HepG2 (cell line): ENCODE data around the gene DOK7. TPM values are rescaled to one million over a fixed set of nuclear protein-coding genes. Genes with fewer than 3 reads are reported as not detected.
A peak's percentile ranks its signal among the peaks of the same experiment; 100 is the strongest.

ENCODE experiments used
- ARHGAP35 ChIP-seq: sonication (generic); formaldehyde crosslinking; IDR thresholded peaks from 2 replicates; pipeline ENCODE4 v1.9.0; 2022; ENCODE audit warnings: mild to moderate bottlenecking, inconsistent platforms, moderate library complexity, missing genetic modification reagents, borderline replicate concordance
- ARNTL ChIP-seq: sonication (generic); formaldehyde crosslinking; IDR thresholded peaks from 2 replicates; pipeline ENCODE4 v1.4.0; 2020; ENCODE audit warnings: mild to moderate bottlenecking, missing genetic modification reagents
- GABPB1 ChIP-seq: IDR thresholded peaks from 2 replicates; pipeline ENCODE4 v1.6.1; 2016; ENCODE audit warnings: mild to moderate bottlenecking, missing genetic modification reagents, moderate library complexity, missing compliant biosample characterization
- GTF3A ChIP-seq: sonication (generic); formaldehyde crosslinking; conservative IDR thresholded peaks from 2 replicates; pipeline ENCODE4 v1.4.0; 2020; ENCODE audit warnings: mild to moderate bottlenecking, missing genetic modification reagents
- KLF16 ChIP-seq, 2 experiments: sonication (generic) in 1 of 2; formaldehyde crosslinking in 1 of 2; IDR thresholded peaks; 2 replicates each; pipeline versions ENCODE4 v1.6.1 to v1.8.0; 2016 to 2023; ENCODE audit warnings: missing genetic modification reagents in 2 of 2, missing compliant biosample characterization in 1 of 2
- MAX ChIP-seq: IDR thresholded peaks from 2 replicates; pipeline ENCODE4 v1.6.1; 2012; ENCODE audit warnings: inconsistent platforms
- NCOA5 ChIP-seq: sonication (generic); formaldehyde crosslinking; IDR thresholded peaks from 2 replicates; pipeline ENCODE4 v1.4.0; 2020; ENCODE audit warnings: missing genetic modification reagents
- POGZ ChIP-seq: sonication (generic); formaldehyde crosslinking; IDR thresholded peaks from 2 replicates; pipeline ENCODE4 v1.4.0; 2020; ENCODE audit warnings: mild to moderate bottlenecking, missing genetic modification reagents
- PRMT3 ChIP-seq: sonication (generic); formaldehyde crosslinking; IDR thresholded peaks from 2 replicates; pipeline ENCODE4 v1.8.1; 2022; ENCODE audit warnings: low read depth, mild to moderate bottlenecking, moderate library complexity, missing genetic modification reagents, borderline replicate concordance
- RFX1 ChIP-seq: fragments of 450-650 bp; IDR thresholded peaks from 2 replicates; pipeline ENCODE4 v1.6.1; 2017
- TARDBP ChIP-seq: sonication (generic); formaldehyde crosslinking; IDR thresholded peaks from 2 replicates; pipeline ENCODE4 v1.8.0; 2022; ENCODE audit warnings: mild to moderate bottlenecking, missing genetic modification reagents
- U2AF2 ChIP-seq: fragments of 200-400 bp; formaldehyde crosslinking; IDR thresholded peaks from 2 replicates; pipeline ENCODE4 v1.6.1; 2017; ENCODE audit warnings: low read depth, mild to moderate bottlenecking, low read length
- YEATS2 ChIP-seq: sonication (generic); formaldehyde crosslinking; IDR thresholded peaks from 2 replicates; pipeline ENCODE4 v1.4.0; 2020; ENCODE audit warnings: missing genetic modification reagents, borderline replicate concordance
- ZBTB38 ChIP-seq: sonication (generic); formaldehyde crosslinking; IDR thresholded peaks from 2 replicates; pipeline ENCODE4 v1.5.1; 2020; ENCODE audit warnings: mild to moderate bottlenecking, missing genetic modification reagents
- ZBTB7A ChIP-seq: sonication (generic); formaldehyde crosslinking; IDR thresholded peaks from 2 replicates; pipeline ENCODE4 v1.8.0; 2022; ENCODE audit warnings: mild to moderate bottlenecking, missing genetic modification reagents
- ZNF24 ChIP-seq: fragments of 450-650 bp; IDR thresholded peaks from 2 replicates; pipeline ENCODE4 v1.6.1; 2017; ENCODE audit warnings: antibody characterized with exemption, mild to moderate bottlenecking
- ZNF260 ChIP-seq: sonication (generic); formaldehyde crosslinking; IDR thresholded peaks from 2 replicates; pipeline ENCODE4 v1.4.0; 2020; ENCODE audit warnings: missing genetic modification reagents, low read depth, mild to moderate bottlenecking, borderline replicate concordance
- ZNF264 ChIP-seq: sonication (generic); formaldehyde crosslinking; IDR thresholded peaks from 2 replicates; pipeline ENCODE4 v1.4.0; 2020; ENCODE audit warnings: missing genetic modification reagents
- ZNF446 ChIP-seq: sonication (generic); formaldehyde crosslinking; IDR thresholded peaks from 2 replicates; pipeline ENCODE4 v1.5.0; 2020; ENCODE audit warnings: mild to moderate bottlenecking, missing genetic modification reagents
- ZNF556 ChIP-seq: sonication (generic); formaldehyde crosslinking; IDR thresholded peaks from 2 replicates; pipeline ENCODE4 v1.4.0; 2020; ENCODE audit warnings: mild to moderate bottlenecking, missing genetic modification reagents, borderline replicate concordance
- ZNF616 ChIP-seq: sonication (generic); formaldehyde crosslinking; IDR thresholded peaks from 2 replicates; pipeline ENCODE4 v1.5.0; 2020; ENCODE audit warnings: low read depth, mild to moderate bottlenecking, missing genetic modification reagents
- ZNF670 ChIP-seq: sonication (generic); formaldehyde crosslinking; IDR thresholded peaks from 2 replicates; pipeline ENCODE4 v1.8.0; 2022; ENCODE audit warnings: mild to moderate bottlenecking, missing genetic modification reagents, borderline replicate concordance
- ZNF737 ChIP-seq: sonication (generic); formaldehyde crosslinking; IDR thresholded peaks from 2 replicates; pipeline ENCODE4 v1.5.0; 2020; ENCODE audit warnings: missing genetic modification reagents, mild to moderate bottlenecking, borderline replicate concordance
- ZNF749 ChIP-seq: sonication (generic); formaldehyde crosslinking; IDR thresholded peaks from 2 replicates; pipeline ENCODE4 v1.8.0; 2022; ENCODE audit warnings: mild to moderate bottlenecking, missing genetic modification reagents, moderate library complexity, borderline replicate concordance
- ZSCAN21 ChIP-seq: sonication (generic); formaldehyde crosslinking; IDR thresholded peaks from 2 replicates; pipeline ENCODE4 v1.8.0; 2022; ENCODE audit warnings: mild to moderate bottlenecking, missing genetic modification reagents, moderate library complexity, borderline replicate concordance
- polyA plus RNA-seq, 8 experiments: library from polyadenylated mRNA; depleted of rRNA in 3 of 8; stranded (reverse) in 7 of 8; unstranded in 1 of 8; fragments of >200 nt; fragmentation: Illumina TruSeq in 4 of 8; extraction: Trizol in 4 of 8; gene quantifications; 2 replicates each; pipeline versions ENCODE4 v1.2.1 to v1.2.3, GENCODE V29; 2011 to 2016; ENCODE audit warnings: low read depth in 4 of 8, missing spikeins in 1 of 8, mixed read lengths in 1 of 8; ENCODE audit not compliant: insufficient read depth in 1 of 8
- total RNA-seq, 5 experiments: library from RNA; depleted of rRNA; stranded (reverse); fragments of >200 nt; fragmentation: Illumina TruSeq; extraction: Trizol; gene quantifications; 2 replicates each; pipeline ENCODE4 v1.2.3, GENCODE V29; 2016; ENCODE audit warnings: low read depth in 1 of 5
- TF ChIP-seq, protein P1 (sequence below): sonication (generic); formaldehyde crosslinking; IDR thresholded peaks from 2 replicates; pipeline ENCODE4 v1.5.0; 2020; ENCODE audit warnings: mild to moderate bottlenecking, low read depth, missing genetic modification reagents, borderline replicate concordance
- TF ChIP-seq, protein P2 (sequence below): IDR thresholded peaks from 2 replicates; pipeline ENCODE4 v1.6.1; 2016; ENCODE audit warnings: mild to moderate bottlenecking, missing biosample characterization, missing genetic modification reagents
- TF ChIP-seq, protein P3 (sequence below): sonication (generic); formaldehyde crosslinking; IDR thresholded peaks from 2 replicates; pipeline ENCODE4 v1.5.1; 2020; ENCODE audit warnings: missing genetic modification reagents, mild to moderate bottlenecking, borderline replicate concordance

The DOK7 gene
- total and polyA plus RNA-seq, 2 of the 13 experiments (the other 11 are each of a cell fraction or from before 2014, with no cell fraction given) = 0.03 to 0.07 TPM

DNA sequence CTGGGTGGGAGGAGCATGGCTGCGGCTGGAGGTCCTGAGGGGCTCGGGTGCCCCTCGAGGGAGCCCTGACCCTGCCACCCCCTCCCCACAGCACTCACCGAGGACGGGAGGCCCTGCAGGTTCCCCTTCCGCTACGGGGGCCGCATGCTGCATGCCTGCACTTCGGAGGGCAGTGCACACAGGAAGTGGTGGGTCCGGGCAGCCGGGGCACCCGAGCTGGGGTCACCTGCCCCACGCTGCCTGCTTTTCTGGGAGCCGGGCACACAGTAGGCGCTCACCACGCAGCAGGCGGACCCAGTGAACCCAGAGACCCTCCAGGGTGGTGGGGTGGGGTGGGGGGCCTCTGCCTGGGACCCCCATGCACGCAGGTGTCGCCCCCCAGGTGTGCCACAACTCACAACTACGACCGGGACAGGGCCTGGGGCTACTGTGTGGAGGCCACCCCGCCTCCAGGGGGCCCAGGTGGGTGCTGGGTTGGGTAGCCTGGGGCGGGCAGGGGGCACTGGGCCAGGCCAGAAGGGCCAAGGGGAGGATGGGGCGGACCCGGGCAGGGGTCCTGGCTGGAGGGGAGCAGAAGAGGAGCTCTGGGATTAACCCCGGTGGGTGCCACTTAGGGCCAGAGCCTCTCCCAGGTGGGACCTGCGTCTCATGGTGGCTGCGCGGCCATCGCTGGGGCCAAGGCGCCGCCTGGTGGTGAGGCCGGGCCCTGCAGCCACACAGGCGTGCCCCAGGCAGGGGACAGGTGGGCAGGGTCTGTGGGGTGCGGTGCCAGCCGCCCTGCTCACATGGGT is 20.0 kb upstream of the DOK7 start (continued):
- TF ChIP-seq, protein P1, sequence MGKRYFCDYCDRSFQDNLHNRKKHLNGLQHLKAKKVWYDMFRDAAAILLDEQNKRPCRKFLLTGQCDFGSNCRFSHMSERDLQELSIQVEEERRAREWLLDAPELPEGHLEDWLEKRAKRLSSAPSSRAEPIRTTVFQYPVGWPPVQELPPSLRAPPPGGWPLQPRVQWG (CRISPR knock-in tag) = no peak
- TF ChIP-seq NCOA5 (CRISPR knock-in tag) (no peak), GABPB1 (peak; percentile 80), ZNF749 (no peak), ZSCAN21 (CRISPR knock-in tag) (no peak), ZNF670 (CRISPR knock-in tag) (0 out of 2 replicates have a peak, but pooled peaks have one; percentile 29), ZNF616 (CRISPR knock-in tag) (no peak), RFX1 (no peak), YEATS2 (0 out of 2 replicates have a peak, but pooled peaks have one; percentile 13), PRMT3 (CRISPR knock-in tag) (no peak), U2AF2 (no peak), ZNF737 (CRISPR knock-in tag) (0 out of 2 replicates have a peak, but pooled peaks have one; percentile 46), ZBTB38 (CRISPR knock-in tag) (no peak), ZNF446 (CRISPR knock-in tag) (0 out of 2 replicates have a peak, but pooled peaks have one; percentile 81), ZBTB7A (CRISPR knock-in tag) (peak; percentile 98), MAX (peak; percentile 65), POGZ (CRISPR knock-in tag) (no peak; the same call in 1 of the 2 replicates), ARNTL (no peak), ZNF556 (CRISPR knock-in tag) (peak; percentile 41; the same call in 1 of the 2 replicates), GTF3A (no peak; the same call in 1 of the 2 replicates), TARDBP (CRISPR knock-in tag) (no peak), ARHGAP35 (CRISPR knock-in tag) (no peak), ZNF24 (no peak), ZNF264 (CRISPR knock-in tag) (no peak), KLF16 (CRISPR knock-in tag; IDR thresholded peaks at IDR 0.05) (no peak), ZNF260 (CRISPR knock-in tag) (no peak)
- TF ChIP-seq, protein P2, sequence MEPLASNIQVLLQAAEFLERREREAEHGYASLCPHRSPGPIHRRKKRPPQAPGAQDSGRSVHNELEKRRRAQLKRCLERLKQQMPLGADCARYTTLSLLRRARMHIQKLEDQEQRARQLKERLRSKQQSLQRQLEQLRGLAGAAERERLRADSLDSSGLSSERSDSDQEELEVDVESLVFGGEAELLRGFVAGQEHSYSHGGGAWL = 0 out of 2 replicates have a peak, but pooled peaks have one; percentile 22
- TF ChIP-seq, protein P3, sequence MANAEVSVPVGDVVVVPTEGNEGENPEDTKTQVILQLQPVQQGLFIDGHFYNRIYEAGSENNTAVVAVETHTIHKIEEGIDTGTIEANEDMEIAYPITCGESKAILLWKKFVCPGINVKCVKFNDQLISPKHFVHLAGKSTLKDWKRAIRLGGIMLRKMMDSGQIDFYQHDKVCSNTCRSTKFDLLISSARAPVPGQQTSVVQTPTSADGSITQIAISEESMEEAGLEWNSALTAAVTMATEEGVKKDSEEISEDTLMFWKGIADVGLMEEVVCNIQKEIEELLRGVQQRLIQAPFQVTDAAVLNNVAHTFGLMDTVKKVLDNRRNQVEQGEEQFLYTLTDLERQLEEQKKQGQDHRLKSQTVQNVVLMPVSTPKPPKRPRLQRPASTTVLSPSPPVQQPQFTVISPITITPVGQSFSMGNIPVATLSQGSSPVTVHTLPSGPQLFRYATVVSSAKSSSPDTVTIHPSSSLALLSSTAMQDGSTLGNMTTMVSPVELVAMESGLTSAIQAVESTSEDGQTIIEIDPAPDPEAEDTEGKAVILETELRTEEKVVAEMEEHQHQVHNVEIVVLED = 0 out of 2 replicates have a peak, but pooled peaks have one; percentile 10
